NCI-H1092 treated with DMSO at 0.1 percent for 48 hours (cell line): ENCODE results near the gene MYO5A.
"Not testable (repeated sequence)": the region's sequence is repeated elsewhere in the genome, so short reads cannot be mapped to it uniquely, and the experiment has no call there.

Source experiments
- DNase-seq: peaks from one replicate; lab custom pipeline; 2025; lab: John Stamatoyannopoulos, UW

Gene MYO5A

GRCh38 chr15:52528564-52529340 lies at the start of gene MYO5A:
MYO5A (minus strand) TSS chr15:52528880; CDS start chr15:52528806, 74 bp downstream.
- DNase-seq = peak; percentile 63

DNA sequence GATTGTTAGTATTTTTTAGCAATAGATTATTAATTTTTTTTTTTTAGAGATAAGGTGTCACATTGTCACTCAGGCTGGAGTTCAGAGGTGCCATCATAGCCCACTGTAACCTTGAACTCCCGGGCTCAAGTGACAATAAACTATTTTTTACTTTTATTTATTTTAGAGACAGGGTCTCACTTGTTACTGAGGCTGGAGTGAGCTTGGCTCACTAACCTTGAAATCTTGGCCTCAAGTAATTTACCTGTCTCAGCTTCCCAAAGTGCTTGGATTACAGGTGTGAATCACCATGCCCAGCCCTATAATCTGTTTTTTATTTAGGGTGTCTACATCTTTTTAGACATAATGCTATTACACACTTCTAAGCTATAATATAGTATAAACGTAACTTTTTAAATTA lies 48.0 kb upstream of the MYO5A start:
- no peak for DNase-seq

DNA sequence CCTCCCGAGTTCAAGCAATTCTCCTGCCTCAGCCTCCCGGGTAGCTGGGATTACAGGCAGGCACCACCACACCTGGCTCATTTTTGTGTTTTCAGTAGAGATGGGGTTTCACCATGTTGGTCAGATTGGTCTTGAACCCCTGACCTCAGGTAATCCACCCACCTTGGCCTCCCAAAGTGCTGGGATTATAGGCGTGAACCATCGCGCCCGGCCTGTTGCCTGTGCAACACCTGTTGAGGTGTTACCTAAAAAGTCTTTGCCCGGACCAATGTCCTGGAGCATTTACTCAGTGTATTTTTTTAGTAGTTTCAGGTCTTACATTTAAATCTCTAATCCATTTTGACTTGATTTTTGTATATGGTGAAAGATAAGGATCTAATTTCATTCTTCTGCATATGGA lies 46.9 kb upstream of the MYO5A start:
- not testable (repeated sequence) for DNase-seq

- DNase-seq = no peak
Observed at GRCh38 chr15:52575072-52575471, 46.4 kb upstream of the MYO5A start.

DNA sequence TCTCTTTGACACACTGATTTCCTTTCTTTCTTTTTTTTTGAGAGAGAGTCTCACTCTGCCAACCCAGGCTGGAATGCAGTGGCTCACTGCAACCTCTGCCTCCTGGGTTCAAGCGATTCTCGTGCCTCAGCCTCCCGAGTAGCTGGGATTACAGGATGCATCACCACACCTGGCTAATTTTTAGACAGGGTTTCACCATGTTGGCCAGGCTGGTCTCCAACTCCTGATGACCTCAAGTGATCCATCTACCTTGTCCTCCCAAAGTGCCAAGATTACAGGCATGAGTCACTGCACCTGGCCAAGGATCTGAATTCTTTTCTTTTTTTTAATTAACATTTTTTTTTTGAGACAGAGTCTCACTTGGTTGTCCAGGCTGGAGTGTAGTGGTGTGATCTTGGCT lies 45.9 kb upstream of the MYO5A start:
- DNase-seq = not testable (repeated sequence)

DNA sequence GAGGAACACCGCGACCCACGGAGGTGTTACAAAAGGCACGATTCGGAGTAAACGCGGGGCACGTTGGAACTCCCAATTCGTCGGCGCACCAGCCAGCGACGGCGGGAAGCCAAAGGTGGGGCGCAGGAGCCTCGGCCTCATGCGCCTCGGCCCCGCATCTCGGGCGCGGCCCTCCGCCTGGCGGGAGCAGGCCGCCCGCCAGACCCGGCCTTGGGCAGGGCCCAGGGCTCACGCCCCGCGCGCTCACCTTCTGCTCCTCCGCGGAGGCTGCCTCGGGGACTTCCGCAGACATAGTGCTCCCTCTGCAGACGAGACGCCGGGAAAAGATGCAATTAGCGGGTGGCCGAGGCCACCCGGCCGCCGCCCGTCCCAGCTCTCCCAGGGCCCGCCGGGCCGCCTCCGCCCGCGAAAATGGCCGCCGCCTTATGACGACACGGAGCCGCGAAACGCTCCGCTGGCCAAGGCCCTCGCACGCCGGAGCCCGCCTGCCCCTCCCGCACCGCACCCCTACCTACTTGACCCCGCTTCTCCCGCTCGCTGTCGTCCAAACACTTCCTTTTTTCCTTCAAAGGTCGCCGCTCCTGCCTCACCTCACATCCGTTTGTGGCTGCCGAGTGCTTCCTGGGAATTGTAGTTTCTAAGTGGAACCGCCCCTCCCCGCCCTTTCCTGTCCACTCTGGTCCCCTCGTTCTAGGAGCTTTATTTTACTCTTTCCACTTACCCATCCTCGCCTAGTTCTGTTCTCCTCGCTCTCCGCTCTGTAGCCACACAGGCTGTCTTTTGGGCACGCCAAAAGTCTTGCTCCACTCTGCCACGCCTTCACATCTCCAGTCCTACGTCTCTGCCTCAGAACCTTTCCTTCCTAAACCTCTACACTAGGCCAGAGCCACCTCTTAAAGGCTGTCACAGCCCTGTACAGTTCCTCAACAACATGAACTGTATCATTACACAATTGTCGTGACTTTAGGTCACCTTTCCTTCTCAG lies 40.2 kb upstream of the MYO5A start, which contains the start of gene ARPP19:
ARPP19 (minus strand) TSS at position 430 of the 985 bp plus-strand sequence; CDS start at position 292, 138 bp downstream.
- peak; percentile 91 for DNase-seq

DNA sequence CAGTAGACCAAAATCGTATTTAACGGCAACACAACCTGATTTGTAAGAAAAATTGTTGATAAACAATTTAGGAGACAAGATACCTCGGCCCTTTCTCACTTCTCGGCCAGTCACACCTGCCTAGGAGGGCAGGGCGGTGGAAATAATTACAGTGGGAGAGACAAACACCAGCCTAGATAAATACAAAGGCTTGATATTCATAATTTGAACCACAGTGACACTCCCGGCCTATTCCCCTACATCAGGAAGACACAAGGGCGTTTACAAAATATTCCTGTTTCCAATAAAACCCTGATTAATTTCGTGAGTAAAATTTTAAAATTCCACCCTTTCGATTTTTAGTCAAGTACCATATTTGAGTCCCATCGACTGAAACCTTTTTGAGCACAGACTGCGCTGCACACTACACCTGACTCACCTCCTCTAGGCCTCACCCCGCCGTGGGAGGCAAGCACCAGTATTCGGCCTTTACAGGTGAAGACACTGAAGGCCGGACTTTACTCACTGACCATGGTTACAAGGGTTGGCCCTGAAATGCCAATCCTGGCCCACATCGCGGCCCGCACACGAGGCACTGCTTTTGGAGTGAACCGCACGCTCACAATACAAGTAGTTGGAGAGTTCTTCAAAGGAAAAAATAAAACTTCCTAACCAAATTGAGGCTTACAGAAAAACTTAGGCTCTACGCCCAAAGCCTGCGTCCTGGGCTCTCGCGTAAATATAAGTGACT lies 39.4 kb upstream of the MYO5A start:
- DNase-seq = peak; percentile 22

DNA sequence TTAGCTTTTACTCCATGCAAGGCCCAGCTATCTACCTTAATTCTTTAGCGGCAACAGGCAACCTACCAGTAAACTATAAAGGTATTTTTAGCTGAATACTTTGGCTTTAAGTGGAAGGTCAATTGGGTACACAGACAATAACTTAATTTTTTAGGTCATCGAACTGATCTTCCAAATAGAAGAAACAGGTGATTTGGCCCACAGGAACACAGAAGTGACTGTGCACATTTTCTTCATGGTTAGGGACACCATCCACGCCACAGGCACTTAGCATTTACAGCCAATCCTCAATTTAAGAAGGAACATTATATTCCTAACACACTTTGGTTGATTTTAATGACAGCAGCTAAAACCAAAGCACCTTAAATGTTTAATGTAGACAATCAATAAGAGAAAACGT lies 38.2 kb upstream of the MYO5A start:
- no peak for DNase-seq

- not testable (repeated sequence) for DNase-seq
Observed at GRCh38 chr15:52565417-52566358, 37.0 kb upstream of the MYO5A start.

- DNase-seq = no peak
Observed at GRCh38 chr15:52563501-52564060, 34.9 kb upstream of the MYO5A start.

GRCh38 chr15:52559575-52559974 lies 30.9 kb upstream of the MYO5A start:
- no peak for DNase-seq

- no peak for DNase-seq
Observed at GRCh38 chr15:52559022-52559421, 30.3 kb upstream of the MYO5A start.

DNA sequence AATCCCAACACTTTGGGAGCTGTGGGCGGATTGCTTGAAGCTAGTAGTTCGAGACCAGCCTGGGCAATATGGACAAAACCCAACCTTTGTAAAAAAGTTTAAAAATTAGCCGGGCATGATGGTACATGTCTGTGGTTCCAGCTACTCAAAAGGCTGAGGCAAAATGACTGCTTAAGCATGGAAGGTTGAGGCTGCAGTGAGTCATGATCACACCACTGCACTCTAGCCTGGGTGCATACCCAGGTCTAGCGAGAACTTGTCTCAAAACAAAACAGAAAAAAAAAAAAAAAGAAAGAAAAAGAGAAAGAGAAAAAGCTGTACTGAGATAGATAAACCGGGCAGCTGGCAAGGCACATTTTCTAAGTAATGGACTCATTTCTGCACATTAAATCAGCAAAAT lies 29.5 kb upstream of the MYO5A start:
- no peak for DNase-seq

GRCh38 chr15:52557274-52557641 lies 28.6 kb upstream of the MYO5A start:
- no peak for DNase-seq

DNA sequence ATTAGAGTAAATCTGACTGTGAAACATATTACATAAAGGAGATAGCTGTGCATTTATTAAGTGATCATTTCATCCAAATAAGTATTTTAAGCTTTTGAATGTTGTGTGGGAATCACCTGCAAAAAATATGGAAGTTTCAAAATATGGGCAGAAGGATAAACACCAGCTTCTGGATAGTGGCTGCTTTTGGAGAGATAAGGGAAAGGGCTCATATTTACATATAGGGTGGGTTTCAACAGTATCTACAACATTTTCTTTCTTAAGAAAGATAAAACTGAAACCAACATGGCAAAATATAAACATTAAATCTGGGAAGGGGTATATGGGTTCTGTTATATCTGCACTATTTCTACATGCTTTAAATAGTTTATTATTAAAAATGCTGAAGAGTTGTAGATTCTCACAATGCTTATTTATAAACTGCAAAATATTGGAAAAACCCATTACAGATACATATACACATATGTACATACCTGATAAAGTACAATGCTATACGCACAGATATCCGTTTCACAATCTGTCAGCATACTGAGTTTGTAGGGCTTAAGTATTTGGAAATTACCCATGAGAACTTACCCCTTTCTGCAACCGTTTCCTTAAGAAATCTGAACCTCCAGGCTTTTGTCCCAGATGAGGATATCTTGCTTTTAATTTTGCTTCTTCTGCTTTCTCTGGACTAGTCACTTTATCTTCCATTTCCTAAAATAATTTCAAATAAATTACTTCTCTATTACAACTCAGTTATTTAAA lies 28.0 kb upstream of the MYO5A start:
- DNase-seq = no peak

DNA sequence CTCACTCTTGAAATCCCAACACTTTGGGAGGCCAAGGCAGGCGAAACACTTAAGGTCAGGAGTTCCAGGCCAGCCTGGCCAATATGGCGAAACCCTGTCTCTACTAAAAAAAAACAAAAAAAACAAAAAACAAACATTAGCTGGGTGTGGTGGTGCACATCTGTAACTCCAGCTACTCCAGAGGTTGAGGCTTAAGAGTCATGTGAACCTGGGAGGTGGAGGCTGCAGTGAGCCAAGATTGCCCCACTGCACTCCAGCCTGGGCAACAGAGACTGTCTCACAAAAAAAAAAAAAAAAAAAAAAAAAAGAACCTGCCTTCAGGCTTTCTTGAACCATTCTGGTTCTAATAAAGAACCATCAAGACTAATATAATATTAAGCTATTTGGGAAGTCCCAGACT lies 23.6 kb upstream of the MYO5A start:
- DNase-seq = no peak

DNA sequence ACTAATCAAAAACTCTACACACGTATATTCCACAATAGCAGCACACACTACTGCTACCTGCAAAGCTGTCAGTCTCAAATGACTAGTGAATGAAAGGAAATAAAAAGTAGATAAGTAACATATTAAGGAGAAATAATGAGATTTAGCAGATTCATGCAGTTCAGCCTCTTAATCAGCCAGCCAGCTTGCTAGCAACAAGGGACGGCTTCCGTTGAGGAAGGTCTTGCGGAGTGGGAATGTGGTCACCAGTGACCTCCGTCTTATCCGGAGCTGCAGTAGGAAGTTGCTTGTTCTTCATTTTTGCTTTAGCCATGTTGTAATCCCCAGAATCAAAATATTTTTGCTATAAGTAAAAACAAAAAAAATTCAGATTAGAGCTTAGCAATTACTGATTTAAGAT lies 23.1 kb upstream of the MYO5A start:
- DNase-seq = no peak

DNA sequence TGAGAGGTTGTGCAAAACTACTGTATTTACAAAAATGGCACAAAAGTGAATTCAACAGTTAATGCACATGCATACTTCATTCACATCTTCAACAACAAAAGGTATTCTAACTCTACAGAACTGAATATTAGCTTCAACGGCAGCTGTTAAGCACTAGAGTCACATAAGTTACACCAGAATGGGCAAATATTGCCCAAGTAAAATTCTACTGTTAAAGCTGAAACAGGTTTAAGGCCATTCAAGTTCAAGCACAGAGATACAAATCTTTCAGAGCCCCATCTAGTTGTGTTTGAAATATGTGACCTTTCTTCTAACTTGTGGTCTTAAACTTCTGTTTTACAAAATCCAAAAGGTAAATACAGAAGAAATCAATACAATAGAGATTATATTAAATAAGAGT lies 22.5 kb upstream of the MYO5A start:
- DNase-seq = not testable (repeated sequence)

DNA sequence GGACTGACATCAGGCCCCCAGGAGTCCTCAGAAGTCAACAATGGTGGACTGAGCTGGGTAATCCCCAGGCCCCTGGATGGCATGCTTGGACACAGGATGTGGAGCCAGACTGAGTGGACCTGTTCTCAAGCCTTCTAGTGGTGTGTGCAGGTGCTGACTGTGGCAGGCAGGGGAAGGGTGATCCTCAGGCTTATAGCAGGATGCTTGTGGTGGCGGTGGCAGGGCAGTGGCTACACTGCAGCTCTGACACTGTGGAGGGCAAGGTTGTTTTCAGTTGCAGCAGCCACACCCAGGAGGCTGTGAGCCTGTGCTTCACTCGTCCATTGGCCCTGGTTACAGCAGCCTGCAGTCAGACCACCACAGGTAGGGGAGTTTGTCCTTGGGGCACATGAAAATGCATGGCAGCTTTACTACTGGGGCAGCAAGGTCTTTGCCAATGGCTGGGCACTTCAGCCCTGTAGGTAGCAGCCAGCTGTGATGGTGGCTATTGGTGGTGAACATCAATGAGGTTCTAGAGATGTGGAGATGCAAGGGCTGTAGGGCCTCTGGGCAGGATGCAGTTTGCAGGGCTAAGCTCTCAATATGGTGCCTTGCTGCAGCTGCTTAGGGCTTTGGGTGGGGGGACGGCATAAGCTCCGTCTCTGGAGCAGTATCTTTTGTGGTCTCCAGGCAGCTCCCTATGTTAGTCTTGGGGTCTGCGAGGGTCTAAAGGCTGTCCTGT lies 17.5 kb upstream of the MYO5A start:
- DNase-seq = no peak
